GM11168 (cell line): Measurements from ENCODE around the gene CNTLN.

Experiments used
- in situ Hi-C: fragments of 300-500 bp; cut with MboI; formaldehyde crosslinking; loops from one replicate; pipeline ENCODE4 v1.12.0; 2022; ENCODE audit warnings: low sequenced_read_pairs; ENCODE audit not compliant: unreplicated experiment

CNTLN gene

GRCh38 chr9:17134396-17135294 lies at the start of gene CNTLN:
TSS of gene CNTLN (plus strand) at chr9:17135040. CDS start at chr9:17135066, 26 bp downstream.
- in situ Hi-C loops, result no loop called here

GRCh38 chr9:17088566-17088965 lies 46.3 kb upstream of the CNTLN start:
- in situ Hi-C loops, result no loop called here

- in situ Hi-C loops, result no loop called here
Observed at GRCh38 chr9:17090041-17090440, 44.8 kb upstream of the CNTLN start.

- in situ Hi-C loops, result loop anchor here (25.0 kb wide), 1 partner anchor 346 kb away; no protein-coding TSS in a partner anchor
Observed at GRCh38 chr9:17116400-17116837, 18.4 kb upstream of the CNTLN start.

- in situ Hi-C loops, result loop anchor here (25.0 kb wide), 1 partner anchor 345 kb away; no protein-coding TSS in a partner anchor
Observed at GRCh38 chr9:17117372-17117771, 17.5 kb upstream of the CNTLN start.

- in situ Hi-C loops, result loop anchor here (25.0 kb wide), 1 partner anchor 342 kb away; no protein-coding TSS in a partner anchor
Observed at GRCh38 chr9:17120203-17120602, 14.6 kb upstream of the CNTLN start.

- in situ Hi-C loops, result loop anchor here (25.0 kb wide), 1 partner anchor 341 kb away; no protein-coding TSS in a partner anchor
Observed at GRCh38 chr9:17121264-17121663, 13.6 kb upstream of the CNTLN start.

GRCh38 chr9:17130291-17130690 lies 4.5 kb upstream of the CNTLN start:
- in situ Hi-C loops, result no loop called here

- in situ Hi-C loops, result no loop called here
Observed at GRCh38 chr9:17130725-17131124, 4.1 kb upstream of the CNTLN start.

- in situ Hi-C loops, result no loop called here
Observed at GRCh38 chr9:17131494-17131893, 3.3 kb upstream of the CNTLN start.

GRCh38 chr9:17135295-17136160 lies 688 bp downstream of the CNTLN start:
- in situ Hi-C loops, result no loop called here

- in situ Hi-C loops, result no loop called here
Observed at GRCh38 chr9:17137566-17137965, 2.7 kb downstream of the CNTLN start.

GRCh38 chr9:17138503-17138902 lies 3.7 kb downstream of the CNTLN start:
- in situ Hi-C loops, result no loop called here

- in situ Hi-C loops, result no loop called here
Observed at GRCh38 chr9:17140418-17140817, 5.6 kb downstream of the CNTLN start.

- in situ Hi-C loops, result no loop called here
Observed at GRCh38 chr9:17148324-17148723, 13.5 kb downstream of the CNTLN start.

GRCh38 chr9:17159469-17159868 lies 24.6 kb downstream of the CNTLN start:
- in situ Hi-C loops, result no loop called here

GRCh38 chr9:17160327-17160726 lies 25.5 kb downstream of the CNTLN start:
- in situ Hi-C loops, result no loop called here

GRCh38 chr9:17165764-17166163 lies 30.9 kb downstream of the CNTLN start:
- in situ Hi-C loops, result no loop called here

- in situ Hi-C loops, result no loop called here
Observed at GRCh38 chr9:17166346-17166745, 31.5 kb downstream of the CNTLN start.

GRCh38 chr9:17171309-17172094 lies 36.7 kb downstream of the CNTLN start:
- in situ Hi-C loops, result no loop called here
